Right cardiac atrium (tissue), 5 donors: ENCODE measurements around the gene PRKCE. TPM values are rescaled to one million over a fixed set of nuclear protein-coding genes. Genes with fewer than 3 reads are reported as not detected.

Experiments used
- ATAC-seq, 2 donors: fragments of 200-7000 bp; cut with Tn5 transposase; one replicate each; pipeline versions ENCODE4 v1.8.0 to v1.9.1; 2020; ENCODE audit warnings: moderate library complexity in 2 of 2, mild to moderate bottlenecking in 1 of 2
- DNase-seq, 3 donors: peaks; one replicate each; pipeline ENCODE4 v3.0.0-alpha.2; 2020
- H3K27ac ChIP-seq: one replicate; pipeline ENCODE4 v1.5.1; 2013; ENCODE audit warnings: mild to moderate bottlenecking, low read length, control low read depth, moderate library complexity
- H3K27me3 ChIP-seq: one replicate; pipeline ENCODE4 v1.6.1; 2013; ENCODE audit not compliant: control insufficient read depth, insufficient read depth
- H3K4me1 ChIP-seq: one replicate; pipeline ENCODE4 v1.6.1; 2013; ENCODE audit warnings: low read length; ENCODE audit not compliant: control insufficient read depth, insufficient read depth
- H3K4me3 ChIP-seq: one replicate; pipeline ENCODE4 v1.5.1; 2013; ENCODE audit warnings: low read length, control low read depth
- H3K9me3 ChIP-seq: one replicate; pipeline ENCODE4 v1.6.1; 2013; ENCODE audit warnings: low read length; ENCODE audit not compliant: control insufficient read depth
- WGBS: extraction: QIAGEN DNeasy Blood & Tissue Kit; methylation state at CpG from one replicate; pipeline ENCODE4 v1.1.7; 2013; 5-methylcytosine and 5-hydroxymethylcytosine counted together
- intact Hi-C, 4 donors: fragments of 100-400 bp; cut with DNase I; formaldehyde crosslinking; loops; one replicate each; pipeline versions ENCODE4 v1.11.0 to v1.14.0; 2022 to 2023
- polyA plus RNA-seq: library from polyadenylated mRNA; stranded (reverse); fragments of 200-250 nt; gene quantifications from one replicate; pipeline ENCODE4 v1.2.3, GENCODE V29; 2013
- total RNA-seq, 4 donors: library from RNA; stranded (reverse); fragmentation: NEBNext Ultra II Directional; extraction: Animal tissue kit (Norgen Biotek cat#: 25700); gene quantifications; one replicate each; pipeline ENCODE4 v1.2.1, GENCODE V29; 2021
- donor health status: healthy with polysubstance abuse.
- donor health status: DM: no; HTN: yes; CAD: no.
- donor health status: DM: no; HTN: no; CAD: no.
- donor health status: DM: no; HTN: yes; CAD: no; lungs with severe emphysema.
- donor health status: DM: yes; HTN: yes; CAD: no.

The PRKCE gene
- total and polyA plus RNA-seq, 5 donors, result 5.5 to 19.7 (median 18.7) TPM

GRCh38 chr2:46015671-46016070 lies 364.2 kb downstream of the PRKCE start:
- ATAC-seq (no peak), DNase-seq (no peak)
- peak overlapping the region; percentile 30 for H3K27ac ChIP-seq
- peaks cover 7% of the 10 kb centered on the region for H3K4me1 ChIP-seq
- intact Hi-C loops, result loop anchor here in 2 of 4 donors (5.0 to 10.0 kb wide), 2 partner anchors 47 to 349 kb away; no protein-coding TSS in a partner anchor
- no peaks in the 10 kb centered on the region for H3K9me3 ChIP-seq
- H3K4me3 ChIP-seq, result no peak overlapping the region
- H3K27me3 ChIP-seq, result no peaks in the 10 kb centered on the region
- WGBS, result 45% methylated on average over 7 of the region's 7 CpGs

- DNase-seq (no peak), ATAC-seq (no peak)
- intact Hi-C loops, result loop anchor here in 2 of 4 donors (5.0 to 10.0 kb wide), 2 partner anchors 46 to 349 kb away; no protein-coding TSS in a partner anchor
- H3K9me3 ChIP-seq, result no peaks in the 10 kb centered on the region
- no peak overlapping the region for H3K27ac ChIP-seq
- H3K4me1 ChIP-seq, result peaks cover 7% of the 10 kb centered on the region
- H3K4me3 ChIP-seq, result no peak overlapping the region
- H3K27me3 ChIP-seq, result no peaks in the 10 kb centered on the region
- WGBS, result 97% methylated on average over 6 of the region's 6 CpGs
These were observed 364.6 kb downstream of the PRKCE start for GRCh38 chr2:46016091-46016490.

GRCh38 chr2:46018773-46019591 lies 367.5 kb downstream of the PRKCE start:
- Histone ChIP-seq H3K27me3 (no peaks in the 10 kb centered on the region), H3K27ac (no peak overlapping the region), H3K9me3 (no peaks in the 10 kb centered on the region), H3K4me3 (no peak overlapping the region), H3K4me1 (peaks cover 7% of the 10 kb centered on the region)
- intact Hi-C loops, result loop anchor here in 2 of 4 donors (5.0 to 10.0 kb wide), 2 partner anchors 43 to 346 kb away; no protein-coding TSS in a partner anchor
- ATAC-seq (no peak), DNase-seq (no peak)
- 74% methylated on average over 10 of the region's 10 CpGs for WGBS

DNA sequence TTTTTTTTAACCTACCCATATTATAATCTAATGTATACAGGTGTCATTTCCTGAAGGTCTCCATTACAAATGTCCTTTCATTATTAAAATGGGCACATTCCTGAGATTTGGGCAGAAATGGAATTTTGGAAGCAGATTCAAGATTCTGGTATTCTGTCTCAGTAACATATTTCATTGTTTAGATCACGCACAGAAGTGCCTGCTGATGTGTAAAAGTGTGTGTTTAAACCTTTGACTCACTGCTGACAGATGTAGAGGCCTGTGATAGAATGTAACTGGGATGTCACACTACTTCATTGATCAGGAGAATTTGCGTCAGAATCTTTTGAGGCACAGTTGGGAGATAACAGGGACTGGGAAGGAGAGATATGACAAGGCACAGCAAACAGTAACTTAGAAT lies 368.9 kb downstream of the PRKCE start:
- Histone ChIP-seq H3K9me3 (no peaks in the 10 kb centered on the region), H3K27ac (no peak overlapping the region), H3K4me3 (no peak overlapping the region), H3K4me1 (peaks cover 3% of the 10 kb centered on the region), H3K27me3 (no peaks in the 10 kb centered on the region)
- DNase-seq (no peak), ATAC-seq (no peak)
- intact Hi-C loops, result no loop called here
- 99% methylated on average over 2 of the region's 2 CpGs for WGBS

DNA sequence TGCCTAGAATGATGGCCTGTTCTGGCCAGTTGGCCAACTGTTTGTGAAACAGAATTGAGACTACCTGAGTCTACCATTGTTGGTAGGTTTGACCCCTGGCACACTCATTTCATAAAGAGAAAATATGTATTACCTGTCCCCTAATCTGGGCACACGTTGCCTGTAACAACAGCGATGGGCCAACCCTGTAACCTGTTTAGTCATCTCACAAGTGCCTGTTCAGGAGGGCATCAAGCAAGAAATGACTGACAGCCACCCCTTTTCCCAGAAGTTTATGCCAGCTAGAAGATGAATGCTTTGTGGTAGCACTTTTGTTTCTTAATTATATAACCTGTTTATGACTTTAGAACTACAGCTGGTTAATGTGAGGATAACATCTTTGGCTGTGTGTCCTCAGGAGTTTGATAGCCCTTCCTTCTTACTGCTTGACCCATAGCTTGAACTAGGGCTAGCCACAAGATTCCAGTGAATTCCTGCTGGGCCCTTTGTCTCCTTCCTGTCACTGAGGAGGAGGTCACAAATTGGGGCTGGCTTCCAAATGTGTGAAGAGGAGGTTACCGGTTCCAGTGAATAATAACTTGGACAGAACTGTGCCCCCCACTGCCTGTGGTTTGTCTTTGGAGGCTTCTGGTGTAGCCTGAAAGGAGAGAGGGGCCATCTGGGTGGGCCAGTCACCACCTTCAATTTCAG lies 371.8 kb downstream of the PRKCE start:
- ATAC-seq (peak in 1 of 2 donors; percentile 29), DNase-seq (no peak)
- H3K4me1 ChIP-seq, result no peaks in the 10 kb centered on the region
- H3K27me3 ChIP-seq, result no peaks in the 10 kb centered on the region
- no peak overlapping the region for H3K4me3 ChIP-seq
- no peaks in the 10 kb centered on the region for H3K9me3 ChIP-seq
- peak overlapping the region; percentile 59 for H3K27ac ChIP-seq
- WGBS, result 76% methylated on average over 3 of the region's 3 CpGs
- intact Hi-C loops, result no loop called here

DNA sequence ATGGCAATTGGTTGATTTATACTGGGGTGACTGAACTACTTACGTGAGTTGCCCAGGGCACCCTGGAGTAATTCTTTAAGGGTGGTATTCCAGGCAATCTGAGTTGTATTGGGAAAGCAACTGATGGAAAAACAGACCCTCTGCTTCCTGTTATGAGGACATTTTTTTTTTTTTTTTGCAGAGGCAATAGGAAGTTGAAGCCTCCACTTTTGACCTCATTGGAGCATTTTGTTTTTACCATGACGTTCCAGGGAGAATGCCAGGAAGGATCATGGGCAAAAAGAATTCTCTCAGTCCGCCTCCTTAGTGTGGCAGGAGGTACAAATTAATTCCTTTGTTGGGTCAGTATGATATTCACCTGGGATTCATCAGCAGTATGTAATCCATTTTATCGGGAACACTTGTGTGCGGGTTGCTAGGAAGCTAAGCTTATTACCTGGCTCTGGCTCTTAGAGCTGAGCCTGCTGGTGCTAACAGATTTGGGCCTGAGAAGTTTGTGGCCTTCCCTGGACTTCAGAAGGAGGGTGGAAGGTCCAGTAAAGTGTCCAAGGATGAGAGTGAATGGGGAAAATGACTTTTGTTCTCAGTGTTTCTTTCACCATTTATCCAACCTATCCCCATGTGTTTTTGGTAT lies 372.8 kb downstream of the PRKCE start:
- no peaks in the 10 kb centered on the region for H3K4me1 ChIP-seq
- no peaks in the 10 kb centered on the region for H3K9me3 ChIP-seq
- no peak for ATAC-seq
- intact Hi-C loops, result no loop called here
- no peak overlapping the region for H3K27ac ChIP-seq
- no peak for DNase-seq
- H3K27me3 ChIP-seq, result no peaks in the 10 kb centered on the region
- no peak overlapping the region for H3K4me3 ChIP-seq
- WGBS, result 81% methylated on average over 5 of the region's 5 CpGs

GRCh38 chr2:46025081-46025480 lies 373.6 kb downstream of the PRKCE start:
- Histone ChIP-seq H3K27me3 (no peaks in the 10 kb centered on the region), H3K4me3 (no peak overlapping the region), H3K9me3 (no peaks in the 10 kb centered on the region), H3K27ac (no peak overlapping the region), H3K4me1 (no peaks in the 10 kb centered on the region)
- ATAC-seq (no peak), DNase-seq (no peak)
- intact Hi-C loops, result no loop called here
- WGBS, result 68% methylated on average over 6 of the region's 6 CpGs

DNA sequence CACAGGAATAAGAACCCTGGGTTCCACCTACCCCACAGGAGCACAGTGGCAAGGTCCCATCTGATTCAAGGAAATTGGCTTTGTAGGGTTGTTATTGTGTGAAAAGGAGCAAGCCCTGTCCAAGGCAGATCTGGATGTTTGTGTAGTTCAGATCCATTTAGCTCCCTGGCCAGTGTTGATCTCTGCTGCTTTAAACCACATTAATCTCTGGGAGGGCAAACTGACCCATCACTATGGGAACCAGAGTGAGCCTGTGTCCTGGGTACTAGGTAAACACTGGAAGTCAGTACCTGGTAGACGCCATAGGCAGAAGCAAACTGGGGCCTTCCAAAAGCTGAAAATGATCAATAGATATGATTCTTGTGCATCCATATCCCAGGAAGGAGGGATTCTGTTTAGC lies 374.2 kb downstream of the PRKCE start:
- Histone ChIP-seq H3K27me3 (no peaks in the 10 kb centered on the region), H3K4me3 (no peak overlapping the region), H3K27ac (no peak overlapping the region), H3K4me1 (no peaks in the 10 kb centered on the region), H3K9me3 (no peaks in the 10 kb centered on the region)
- ATAC-seq (no peak), DNase-seq (no peak)
- intact Hi-C loops, result no loop called here
- WGBS, result 98% methylated on average over 1 of the region's 1 CpG

DNA sequence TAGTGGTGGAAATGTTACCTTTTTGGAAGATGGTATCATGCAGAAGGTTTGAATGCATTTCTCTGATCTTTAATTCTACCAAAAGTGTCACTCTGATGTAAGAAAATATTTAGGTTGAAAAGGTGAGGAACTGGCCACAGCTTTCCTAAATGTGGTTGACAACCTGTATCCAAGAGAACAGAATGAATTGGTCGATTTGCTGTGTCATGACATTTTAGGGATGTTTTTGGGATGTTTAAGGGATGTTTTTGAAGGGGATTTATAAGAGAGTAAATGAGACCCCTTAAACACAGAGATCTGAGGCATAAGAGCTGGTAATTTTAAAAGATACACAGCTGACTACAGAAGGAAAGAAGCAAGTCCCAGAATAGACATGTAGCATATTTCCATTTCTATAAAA lies 375.0 kb downstream of the PRKCE start:
- Histone ChIP-seq H3K27me3 (no peaks in the 10 kb centered on the region), H3K4me3 (no peak overlapping the region), H3K9me3 (no peaks in the 10 kb centered on the region), H3K27ac (no peak overlapping the region), H3K4me1 (peaks cover 2% of the 10 kb centered on the region)
- WGBS, result 88% methylated on average over 1 of the region's 1 CpG
- DNase-seq, result no peak
- intact Hi-C loops, result no loop called here
- no peak for ATAC-seq

DNA sequence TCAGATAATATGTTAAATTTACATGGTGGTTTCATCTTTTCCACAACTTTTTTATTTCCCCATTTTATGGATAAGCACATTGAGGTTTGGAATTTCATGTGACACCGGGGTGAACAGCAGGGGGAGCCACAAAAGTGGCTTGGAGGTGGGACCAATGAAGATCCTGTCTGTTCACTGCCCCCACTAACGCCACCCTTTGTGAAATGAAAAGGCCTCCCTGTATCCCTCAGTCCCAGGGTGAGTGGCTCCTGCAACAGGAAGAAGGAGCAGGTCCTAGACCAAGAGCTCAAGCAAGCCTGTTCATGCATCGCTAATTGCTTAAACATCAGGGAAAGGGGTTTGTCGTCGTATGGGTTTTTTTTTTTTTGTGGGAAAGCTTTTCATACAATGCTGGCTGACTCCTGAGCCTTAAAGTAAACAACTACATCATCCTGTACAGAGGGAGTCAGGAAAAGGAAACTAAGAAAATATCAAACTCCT lies 377.9 kb downstream of the PRKCE start:
- Histone ChIP-seq H3K27ac (peak overlapping the region; percentile 83), H3K9me3 (no peaks in the 10 kb centered on the region), H3K4me1 (peaks cover 8% of the 10 kb centered on the region), H3K4me3 (no peak overlapping the region), H3K27me3 (no peaks in the 10 kb centered on the region)
- WGBS, result 48% methylated on average over 5 of the region's 5 CpGs
- DNase-seq (peak in 1 of 3 donors; percentile 21), ATAC-seq (peak; percentile 47 to 75)
- intact Hi-C loops, result no loop called here

DNA sequence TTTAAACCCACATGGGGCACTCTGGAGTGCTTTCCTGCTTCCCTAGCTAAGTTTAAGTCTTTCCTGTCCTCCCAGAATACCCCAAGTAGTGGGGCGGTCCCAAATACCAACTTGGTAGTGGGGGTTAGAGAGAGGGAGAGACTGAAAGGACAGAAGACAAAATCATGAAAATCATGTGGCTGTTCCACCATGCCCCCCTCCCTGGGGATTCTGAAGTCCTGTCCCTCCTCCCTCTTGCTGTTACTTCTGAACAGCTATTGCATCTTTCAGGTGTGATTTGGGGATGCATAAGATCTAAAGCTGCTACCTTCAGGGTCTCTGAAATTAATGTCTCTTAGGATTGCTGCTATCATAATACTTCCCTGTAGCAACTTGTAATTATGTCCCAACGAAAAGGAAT lies 378.9 kb downstream of the PRKCE start:
- 97% methylated on average over 2 of the region's 2 CpGs for WGBS
- intact Hi-C loops, result no loop called here
- DNase-seq (no peak), ATAC-seq (no peak)
- Histone ChIP-seq H3K9me3 (no peaks in the 10 kb centered on the region), H3K4me1 (peaks cover 10% of the 10 kb centered on the region), H3K4me3 (no peak overlapping the region), H3K27me3 (no peaks in the 10 kb centered on the region), H3K27ac (no peak overlapping the region)
